Measurements from ENCODE around the gene RAC3.
"Not testable (repeated sequence)": the region's sequence is repeated elsewhere in the genome, so short reads cannot be mapped to it uniquely, and the experiment has no call there.

Gene RAC3

GRCh38 chr17:82036634-82037091 lies 5.2 kb downstream of the RAC3 start:
- H3K4me1 Mint-ChIP-seq: peaks cover 16% of the 10 kb centered on the region
- no peak overlapping the region for H3K27ac Mint-ChIP-seq
- H3K9me3 Mint-ChIP-seq: no peaks in the 10 kb centered on the region
- DNase-seq (ENCODE audit: low spot score in 2 of 2) (no peak), ATAC-seq (no peak)
- H3K36me3 Mint-ChIP-seq: peaks cover 7% of the 10 kb centered on the region
- peak overlapping the region; percentile 84 for H3K4me3 Mint-ChIP-seq

GRCh38 chr17:82037092-82037888 lies 5.8 kb downstream of the RAC3 start, which contains the start of gene DCXR:
DCXR (minus strand) TSS chr17:82037697; CDS start chr17:82037682, 15 bp downstream.
- peak; percentile 96 for ATAC-seq
- Mint-ChIP-seq H3K36me3 (peaks cover 7% of the 10 kb centered on the region), H3K9me3 (no peaks in the 10 kb centered on the region), H3K27ac (peak within 1 kb of the TSS; percentile 89), H3K4me1 (peaks cover 16% of the 10 kb centered on the region), H3K4me3 (peak within 1 kb of the TSS; percentile 84)
- peak; percentile 95 to 98 for DNase-seq (ENCODE audit: low spot score in 2 of 2)

- H3K36me3 Mint-ChIP-seq: peaks cover 7% of the 10 kb centered on the region
- DNase-seq (ENCODE audit: low spot score in 2 of 2) (no peak), ATAC-seq (no peak)
- peaks cover 16% of the 10 kb centered on the region for H3K4me1 Mint-ChIP-seq
- no peaks in the 10 kb centered on the region for H3K9me3 Mint-ChIP-seq
- peak overlapping the region; percentile 84 for H3K4me3 Mint-ChIP-seq
- peak overlapping the region; percentile 89 for H3K27ac Mint-ChIP-seq
Measured at GRCh38 chr17:82037889-82038195, 6.4 kb downstream of the RAC3 start.

GRCh38 chr17:82038796-82039409 lies 7.4 kb downstream of the RAC3 start:
- not testable (repeated sequence) for H3K36me3 Mint-ChIP-seq; DNase-seq (ENCODE audit: low spot score in 2 of 2); H3K9me3 Mint-ChIP-seq; H3K27ac Mint-ChIP-seq; ATAC-seq
- peak overlapping the region; percentile 20 for H3K4me3 Mint-ChIP-seq
- H3K4me1 Mint-ChIP-seq: peaks cover 16% of the 10 kb centered on the region

GRCh38 chr17:82039695-82040299 lies 8.3 kb downstream of the RAC3 start:
- Mint-ChIP-seq H3K4me3 (peak overlapping the region; percentile 20), H3K9me3 (no peaks in the 10 kb centered on the region)
- ATAC-seq: no peak

GRCh38 chr17:82041144-82041814 lies 9.8 kb downstream of the RAC3 start:
- no peak for ATAC-seq
- no peak overlapping the region for H3K4me3 Mint-ChIP-seq

More at GRCh38 chr17:82039695-82040299, 8.3 kb downstream of the RAC3 start:
- no peak for DNase-seq (ENCODE audit: low spot score in 2 of 2)
- Mint-ChIP-seq H3K36me3 (peaks cover 6% of the 10 kb centered on the region), H3K4me1 (peaks cover 16% of the 10 kb centered on the region), H3K27ac (no peak overlapping the region)

GRCh38 chr17:82042649-82043048 lies 11.2 kb downstream of the RAC3 start:
- H3K4me3 Mint-ChIP-seq: no peak overlapping the region
- H3K9me3 Mint-ChIP-seq: no peaks in the 10 kb centered on the region
- peaks cover 20% of the 10 kb centered on the region for H3K4me1 Mint-ChIP-seq
- H3K27ac Mint-ChIP-seq: no peak overlapping the region
- no peak for DNase-seq (ENCODE audit: low spot score in 2 of 2)
- ATAC-seq: peak; percentile 46
- H3K36me3 Mint-ChIP-seq: peaks cover 4% of the 10 kb centered on the region

More at GRCh38 chr17:82041144-82041814, 9.8 kb downstream of the RAC3 start:
- Mint-ChIP-seq H3K4me1 (peaks cover 16% of the 10 kb centered on the region), H3K36me3 (no peaks in the 10 kb centered on the region), H3K27ac (no peak overlapping the region), H3K9me3 (no peaks in the 10 kb centered on the region)
- DNase-seq (ENCODE audit: low spot score in 2 of 2): no peak

- Mint-ChIP-seq H3K36me3 (peaks cover 5% of the 10 kb centered on the region), H3K9me3 (no peaks in the 10 kb centered on the region), H3K27ac (no peak overlapping the region), H3K4me3 (no peak overlapping the region), H3K4me1 (peaks cover 15% of the 10 kb centered on the region)
- DNase-seq (ENCODE audit: low spot score in 2 of 2): no peak
- ATAC-seq: no peak
Measured at GRCh38 chr17:82043507-82043906, 12.0 kb downstream of the RAC3 start.

GRCh38 chr17:82045936-82046484 lies 14.5 kb downstream of the RAC3 start:
- peaks cover 17% of the 10 kb centered on the region for H3K4me1 Mint-ChIP-seq
- peak overlapping the region; percentile 33 for H3K27ac Mint-ChIP-seq
- H3K4me3 Mint-ChIP-seq: no peak overlapping the region
- DNase-seq (ENCODE audit: low spot score in 2 of 2) (no peak), ATAC-seq (no peak)
- H3K9me3 Mint-ChIP-seq: no peaks in the 10 kb centered on the region
- peaks cover 5% of the 10 kb centered on the region for H3K36me3 Mint-ChIP-seq

- DNase-seq (ENCODE audit: low spot score in 2 of 2) (no peak), ATAC-seq (no peak)
- peak overlapping the region; percentile 33 for H3K27ac Mint-ChIP-seq
- no peaks in the 10 kb centered on the region for H3K9me3 Mint-ChIP-seq
- peaks cover 17% of the 10 kb centered on the region for H3K4me1 Mint-ChIP-seq
- no peak overlapping the region for H3K4me3 Mint-ChIP-seq
- peaks cover 5% of the 10 kb centered on the region for H3K36me3 Mint-ChIP-seq
Measured at GRCh38 chr17:82046903-82047302, 15.4 kb downstream of the RAC3 start.

GRCh38 chr17:82047379-82047778 lies 15.9 kb downstream of the RAC3 start:
- no peak for ATAC-seq
- no peak for DNase-seq (ENCODE audit: low spot score in 2 of 2)
- Mint-ChIP-seq H3K4me1 (peaks cover 17% of the 10 kb centered on the region), H3K9me3 (no peaks in the 10 kb centered on the region), H3K4me3 (no peak overlapping the region), H3K27ac (no peak overlapping the region), H3K36me3 (peaks cover 5% of the 10 kb centered on the region)

- Mint-ChIP-seq H3K27ac (no peak overlapping the region), H3K4me1 (peaks cover 17% of the 10 kb centered on the region), H3K36me3 (peaks cover 5% of the 10 kb centered on the region), H3K4me3 (no peak overlapping the region), H3K9me3 (no peaks in the 10 kb centered on the region)
- no peak for DNase-seq (ENCODE audit: low spot score in 2 of 2)
- no peak for ATAC-seq
Measured at GRCh38 chr17:82047914-82048570, 16.6 kb downstream of the RAC3 start.

- Mint-ChIP-seq H3K27ac (no peak overlapping the region), H3K36me3 (peaks cover 5% of the 10 kb centered on the region), H3K4me1 (peaks cover 22% of the 10 kb centered on the region), H3K4me3 (no peak overlapping the region), H3K9me3 (no peaks in the 10 kb centered on the region)
- DNase-seq (ENCODE audit: low spot score in 2 of 2) (no peak), ATAC-seq (no peak)
Measured at GRCh38 chr17:82048571-82048971, 17.1 kb downstream of the RAC3 start.

- no peak for DNase-seq (ENCODE audit: low spot score in 2 of 2)
- H3K4me3 Mint-ChIP-seq: no peak overlapping the region
Measured at GRCh38 chr17:82049106-82049505, 17.6 kb downstream of the RAC3 start.

More at GRCh38 chr17:82049106-82049505, 17.6 kb downstream of the RAC3 start:
- Mint-ChIP-seq H3K27ac (no peak overlapping the region), H3K9me3 (no peaks in the 10 kb centered on the region), H3K36me3 (peaks cover 5% of the 10 kb centered on the region), H3K4me1 (peaks cover 23% of the 10 kb centered on the region)
- ATAC-seq: no peak

Measured in stimulated activated effector memory CD8-positive, alpha-beta T cell treated with anti-CD3 and anti-CD28 coated beads, Interleukin-12 subunit alpha, Interleukin-12 subunit beta, amount 100 ng/mL, for 72 hours (primary cell).